ENCODE data around the gene TNS1. TPM values are rescaled to one million over a fixed set of nuclear protein-coding genes. Genes with fewer than 3 reads are reported as not detected.

TNS1 gene
- total RNA-seq, 1 experiment from 2014 or later = 1.5 TPM

- ChIA-PET POLR2A (ENCODE audit: unreplicated experiment) (no interaction called here), CTCF (interaction anchor here (0.7 kb wide), 1 partner anchor 227 kb away, joined by 4 read pairs; no protein-coding TSS in a partner anchor)
- no peaks in the 10 kb centered on the region for H3K9me2 ChIP-seq (replicated peaks; ENCODE audit: low read length)
- peaks cover 44% of the 10 kb centered on the region for H3K27me3 ChIP-seq (ENCODE audit: low read length)
- no peaks in the 10 kb centered on the region for H3K9me3 ChIP-seq (ENCODE audit: low read length)
- H3K36me3 ChIP-seq (ENCODE audit: low read depth, low read length) = no peaks in the 10 kb centered on the region
- H3K4me1 ChIP-seq (ENCODE audit: insufficient read depth, low read length) = no peaks in the 10 kb centered on the region
- no peak overlapping the region for H3K4me3 ChIP-seq (ENCODE audit: low read length)
- intact Hi-C loops (cut with micrococcal nuclease) = no loop called here
- DNase-seq (no peak), ATAC-seq (no peak)
- no peak overlapping the region for H3K27ac ChIP-seq (ENCODE audit: low read length)
- H4K20me1 ChIP-seq (ENCODE audit: low read length) = no peaks in the 10 kb centered on the region
- no TSS peak for BruUV-seq (replicated peaks)
- no peak overlapping the region for H3K4me2 ChIP-seq (ENCODE audit: low read length)
- TF ChIP-seq EZH2 (IDR thresholded peaks at IDR 0.05; ENCODE audit: low read length, unreplicated experiment) (no peak), EZH2phosphoT487 (IDR thresholded peaks at IDR 0.05; ENCODE audit: borderline replicate concordance, low read length) (no peak), CTCF (conservative IDR thresholded peaks at IDR 0.05; ENCODE audit: low read depth, low read length) (no peak)
- no peaks in the 10 kb centered on the region for H3F3A ChIP-seq (ENCODE audit: low read length, unreplicated experiment)
- no peaks in the 10 kb centered on the region for H3K79me2 ChIP-seq (ENCODE audit: low read length)
- H2AFZ ChIP-seq (ENCODE audit: low read length) = no peak overlapping the region
- no peak overlapping the region for H3K9ac ChIP-seq (ENCODE audit: low read length)
These were observed 10.5 kb upstream of the TNS1 start for GRCh38 chr2:218013289-218013688.

- no TSS peak for BruUV-seq (replicated peaks)
- intact Hi-C loops (cut with micrococcal nuclease) = no loop called here
These were observed 9.5 kb upstream of the TNS1 start for GRCh38 chr2:218012284-218012683.

More at GRCh38 chr2:218012284-218012683, 9.5 kb upstream of the TNS1 start:
- ChIA-PET CTCF (no interaction called here), POLR2A (ENCODE audit: unreplicated experiment) (no interaction called here)
- TF ChIP-seq CTCF (conservative IDR thresholded peaks at IDR 0.05; ENCODE audit: low read depth, low read length) (no peak), EZH2phosphoT487 (IDR thresholded peaks at IDR 0.05; ENCODE audit: borderline replicate concordance, low read length) (no peak), EZH2 (IDR thresholded peaks at IDR 0.05; ENCODE audit: low read length, unreplicated experiment) (no peak)
- no peaks in the 10 kb centered on the region for H3K4me1 ChIP-seq (ENCODE audit: insufficient read depth, low read length)
- no peaks in the 10 kb centered on the region for H3K9me3 ChIP-seq (ENCODE audit: low read length)
- no peaks in the 10 kb centered on the region for H3K9me2 ChIP-seq (replicated peaks; ENCODE audit: low read length)
- DNase-seq = no peak
- H3K27me3 ChIP-seq (ENCODE audit: low read length) = peaks cover 46% of the 10 kb centered on the region
- H3K4me3 ChIP-seq (ENCODE audit: low read length) = no peak overlapping the region
- H2AFZ ChIP-seq (ENCODE audit: low read length) = no peak overlapping the region
- H3K79me2 ChIP-seq (ENCODE audit: low read length) = no peaks in the 10 kb centered on the region
- H4K20me1 ChIP-seq (ENCODE audit: low read length) = no peaks in the 10 kb centered on the region
- no peak overlapping the region for H3K9ac ChIP-seq (ENCODE audit: low read length)
- no peak overlapping the region for H3K27ac ChIP-seq (ENCODE audit: low read length)
- no peak for ATAC-seq
- H3K4me2 ChIP-seq (ENCODE audit: low read length) = no peak overlapping the region
- H3F3A ChIP-seq (ENCODE audit: low read length, unreplicated experiment) = no peaks in the 10 kb centered on the region
- no peaks in the 10 kb centered on the region for H3K36me3 ChIP-seq (ENCODE audit: low read depth, low read length)
